ENCODE data around the gene FAM168B. TPM values are rescaled to one million over a fixed set of nuclear protein-coding genes. Genes with fewer than 3 reads are reported as not detected.

The FAM168B gene
- polyA plus RNA-seq, 4 donors, result 117 to 134 (median 126) TPM

Other genes starting within 250 kb of the FAM168B start
- 10 to 100 TPM; 87.9 to 97.3 (median 88.9) TPM for gene PLEKHB2, start 11.9 kb upstream of the FAM168B start, polyA plus RNA-seq (ENCODE audit: insufficient read length in 4 of 4)
- gene POTEE, start 116.1 kb upstream of the FAM168B start, polyA plus RNA-seq (ENCODE audit: insufficient read length in 4 of 4), result under 1 TPM; 0.06 to 0.42 (median 0.20) TPM

All from right renal pelvis (tissue), 4 donors.